ENCODE measurements around the gene JAM3. TPM values are rescaled to one million over a fixed set of nuclear protein-coding genes. Genes with fewer than 3 reads are reported as not detected.

The JAM3 gene
- total and polyA plus RNA-seq, 2 of the 8 experiments (the other 6 are each of a cell fraction or from before 2014, with no cell fraction given) = 19.6 to 42.8 TPM

DNA sequence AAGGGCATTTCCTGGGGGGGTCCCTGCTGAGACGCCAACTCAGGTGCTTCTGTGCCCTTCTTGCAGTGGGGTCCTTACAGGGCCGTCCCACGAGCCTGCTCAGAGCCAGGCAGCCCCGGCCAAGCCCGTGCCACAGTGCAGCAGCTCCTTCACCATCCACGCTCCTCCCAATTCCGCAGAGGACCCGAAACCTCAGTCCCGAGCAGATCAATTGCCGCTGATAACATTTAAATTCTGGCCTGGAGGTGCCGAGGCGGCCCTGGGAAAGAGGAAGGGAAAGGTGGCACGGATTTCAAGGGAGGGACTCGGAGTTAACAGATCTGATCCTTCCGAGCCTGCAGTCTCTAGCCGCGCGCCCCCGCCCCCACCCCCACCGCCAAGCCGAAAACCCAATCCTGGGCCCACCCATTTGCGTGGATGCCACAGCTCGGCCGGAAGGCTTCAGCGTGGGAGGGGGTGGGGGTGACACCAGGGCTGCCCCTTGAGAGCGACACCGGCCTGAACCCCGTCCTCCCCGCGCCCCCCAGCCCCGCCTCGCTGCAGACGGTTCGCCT, 32.3 kb upstream of the JAM3 start (continued):
- TF ChIP-seq, protein P1, sequence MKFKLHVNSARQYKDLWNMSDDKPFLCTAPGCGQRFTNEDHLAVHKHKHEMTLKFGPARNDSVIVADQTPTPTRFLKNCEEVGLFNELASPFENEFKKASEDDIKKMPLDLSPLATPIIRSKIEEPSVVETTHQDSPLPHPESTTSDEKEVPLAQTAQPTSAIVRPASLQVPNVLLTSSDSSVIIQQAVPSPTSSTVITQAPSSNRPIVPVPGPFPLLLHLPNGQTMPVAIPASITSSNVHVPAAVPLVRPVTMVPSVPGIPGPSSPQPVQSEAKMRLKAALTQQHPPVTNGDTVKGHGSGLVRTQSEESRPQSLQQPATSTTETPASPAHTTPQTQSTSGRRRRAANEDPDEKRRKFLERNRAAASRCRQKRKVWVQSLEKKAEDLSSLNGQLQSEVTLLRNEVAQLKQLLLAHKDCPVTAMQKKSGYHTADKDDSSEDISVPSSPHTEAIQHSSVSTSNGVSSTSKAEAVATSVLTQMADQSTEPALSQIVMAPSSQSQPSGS (IDR thresholded peaks at IDR 0.05; ENCODE audit: low read length) = no peak
- TF ChIP-seq SIRT6 (IDR thresholded peaks at IDR 0.05; ENCODE audit: low read length) (no peak), JUND (IDR thresholded peaks at IDR 0.05; ENCODE audit: low read length) (no peak), TAF1 (IDR thresholded peaks at IDR 0.05; ENCODE audit: low read depth, low read length) (no peak), BRCA1 (IDR thresholded peaks at IDR 0.05; ENCODE audit: low read depth, low read length) (no peak), KDM5A (IDR thresholded peaks at IDR 0.05; ENCODE audit: low read length) (no peak), SIN3A (conservative IDR thresholded peaks at IDR 0.05 in 1 of 2, IDR thresholded peaks at IDR 0.05 in 1 of 2; ENCODE audit: low read depth in 1 of 2, low read length in 2 of 2) (0 out of 4 replicates have a peak, but pooled peaks of 1 of the 2 experiments have one; percentile 35), EGR1 (IDR thresholded peaks at IDR 0.05; ENCODE audit: borderline replicate concordance, low read depth, low read length) (no peak)
- TF ChIP-seq, protein P2, sequence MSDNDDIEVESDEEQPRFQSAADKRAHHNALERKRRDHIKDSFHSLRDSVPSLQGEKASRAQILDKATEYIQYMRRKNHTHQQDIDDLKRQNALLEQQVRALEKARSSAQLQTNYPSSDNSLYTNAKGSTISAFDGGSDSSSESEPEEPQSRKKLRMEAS (IDR thresholded peaks at IDR 0.05) = no peak; the same call in 1 of the 2 replicates

All from H1 (cell line).